A549 treated with Hydrocortisone at 1 μM for 4 hours (cell line): Measurements from ENCODE around the gene INTS6L. TPM values are rescaled to one million over a fixed set of nuclear protein-coding genes. Genes with fewer than 3 reads are reported as not detected.

Experiments used
- total RNA-seq: library from RNA; stranded (reverse); fragments of 200-300 nt; extraction: Qiagen RNA extraction; gene quantifications from 5 replicates; pipeline ENCODE4 v1.2.3, GENCODE V29; 2022

The INTS6L gene, protein sequence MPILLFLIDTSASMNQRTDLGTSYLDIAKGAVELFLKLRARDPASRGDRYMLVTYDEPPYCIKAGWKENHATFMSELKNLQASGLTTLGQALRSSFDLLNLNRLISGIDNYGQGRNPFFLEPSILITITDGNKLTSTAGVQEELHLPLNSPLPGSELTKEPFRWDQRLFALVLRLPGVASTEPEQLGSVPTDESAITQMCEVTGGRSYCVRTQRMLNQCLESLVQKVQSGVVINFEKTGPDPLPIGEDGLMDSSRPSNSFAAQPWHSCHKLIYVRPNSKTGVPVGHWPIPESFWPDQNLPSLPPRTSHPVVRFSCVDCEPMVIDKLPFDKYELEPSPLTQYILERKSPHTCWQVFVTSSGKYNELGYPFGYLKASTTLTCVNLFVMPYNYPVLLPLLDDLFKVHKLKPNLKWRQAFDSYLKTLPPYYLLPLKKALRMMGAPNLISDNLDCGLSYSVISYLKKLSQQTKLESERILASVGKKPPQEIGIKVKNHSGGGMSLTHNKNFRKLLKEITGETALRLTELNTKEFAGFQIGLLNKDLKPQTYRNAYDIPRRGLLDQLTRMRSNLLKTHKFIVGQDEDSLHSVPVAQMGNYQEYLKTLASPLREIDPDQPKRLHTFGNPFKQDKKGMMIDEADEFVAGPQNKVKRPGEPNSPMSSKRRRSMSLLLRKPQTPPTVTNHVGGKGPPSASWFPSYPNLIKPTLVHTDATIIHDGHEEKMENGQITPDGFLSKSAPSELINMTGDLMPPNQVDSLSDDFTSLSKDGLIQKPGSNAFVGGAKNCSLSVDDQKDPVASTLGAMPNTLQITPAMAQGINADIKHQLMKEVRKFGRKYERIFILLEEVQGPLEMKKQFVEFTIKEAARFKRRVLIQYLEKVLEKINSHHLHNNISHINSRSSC
- total RNA-seq: 0.07 to 0.17 TPM (median 0.11 TPM) in 5 replicates

DNA sequence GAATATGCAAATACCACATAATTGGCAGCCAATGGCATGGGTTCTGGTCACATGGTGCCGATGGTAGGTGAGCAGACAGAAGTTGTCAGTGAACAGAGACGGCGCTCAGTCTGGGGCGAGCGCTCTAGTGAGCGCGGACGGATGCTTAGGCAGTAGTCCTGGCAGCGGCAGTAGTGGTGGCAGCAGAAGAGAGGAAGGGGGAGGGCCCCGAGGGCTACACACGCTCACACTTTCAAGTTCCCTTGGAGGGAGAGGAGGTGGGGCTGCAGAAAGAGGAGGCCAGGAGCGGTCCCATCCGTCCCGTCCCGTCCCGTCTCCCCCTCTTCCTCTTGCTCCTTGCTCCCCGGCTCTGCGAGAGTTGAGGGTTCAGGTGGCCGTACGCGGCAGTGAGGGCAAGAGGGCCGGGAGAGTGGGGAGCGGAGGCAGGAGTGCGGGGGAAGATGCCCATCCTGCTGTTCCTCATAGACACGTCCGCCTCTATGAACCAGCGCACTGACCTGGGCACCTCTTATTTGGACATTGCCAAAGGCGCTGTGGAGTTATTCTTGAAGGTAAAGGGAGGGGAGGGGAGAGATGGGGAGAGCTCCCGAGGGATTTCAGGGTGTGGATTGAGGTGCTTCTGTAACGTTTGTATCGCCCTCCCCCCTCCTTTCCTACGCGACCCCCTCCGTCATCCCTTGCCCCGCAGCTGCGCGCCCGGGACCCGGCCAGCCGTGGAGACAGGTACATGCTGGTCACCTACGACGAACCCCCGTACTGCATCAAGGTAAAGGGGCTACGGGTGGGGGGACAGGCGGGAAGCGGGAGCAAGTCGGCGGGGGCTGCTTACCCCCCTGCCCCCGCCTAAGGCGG, at the start of gene INTS6L:
INTS6L (plus strand) TSS at position 108 of the 852 bp plus-strand sequence; CDS start at position 441, 333 bp downstream.

Other genes with a start within 250 kb of the INTS6L start
- not detected in 5 replicates for gene ETDC, start 211.2 kb upstream of the INTS6L start, total RNA-seq
- 2.7 to 3.8 TPM (median 3.0 TPM) in 5 replicates for gene ZNF75D, start 176.6 kb upstream of the INTS6L start, total RNA-seq
- gene ZNF449, start 175.9 kb upstream of the INTS6L start, total RNA-seq: 3.1 to 4.7 TPM (median 3.8 TPM) in 5 replicates
- gene SMIM10L2A, start 98.7 kb upstream of the INTS6L start, total RNA-seq: 0.15 to 0.22 TPM (median 0.20 TPM) in 5 replicates
- not detected in 5 replicates for gene CT45A1, start 193.0 kb downstream of the INTS6L start, total RNA-seq
- 0.26 TPM in 1 of 5 replicates, not detected in the others for gene CT45A3, start 247.5 kb downstream of the INTS6L start, total RNA-seq